ENCODE results near the gene TBC1D32. TPM values are rescaled to one million over a fixed set of nuclear protein-coding genes. Genes with fewer than 3 reads are reported as not detected.
"Not testable (repeated sequence)": the region's sequence is repeated elsewhere in the genome, so short reads cannot be mapped to it uniquely, and the experiment has no call there.

The TBC1D32 gene
- total RNA-seq, 1 experiment from 2014 or later: 9.0 TPM

- H3T11ph ChIP-seq (ENCODE audit: low read length); H3K27me3 Mint-ChIP-seq (ENCODE audit: low read depth); H4K91ac ChIP-seq (ENCODE audit: insufficient read length, low read depth, low read length); H3K9me3 ChIP-seq (ENCODE audit: control insufficient read depth, low read depth, low read length); H3K9me3 Mint-ChIP-seq; DNase-seq; H4K20me1 ChIP-seq (ENCODE audit: control insufficient read depth, insufficient read depth, insufficient read length); H3K4me1 ChIP-seq (ENCODE audit: insufficient read depth, low read length); H3K23ac ChIP-seq (ENCODE audit: insufficient read length, low read depth, low read length); H3K36me3 Mint-ChIP-seq (ENCODE audit: insufficient read depth in 1 of 3, low read depth in 3 of 3); H4K5ac ChIP-seq (ENCODE audit: insufficient read length, low read depth, low read length); H2BK120ac ChIP-seq (ENCODE audit: low read depth, low read length, poor library complexity, severe bottlenecking); H3K79me2 ChIP-seq (ENCODE audit: insufficient read depth, low read length); H3K14ac ChIP-seq (ENCODE audit: insufficient read depth, low read length); H3K27ac ChIP-seq (ENCODE audit: insufficient read length, low read depth, low read length); H3K56ac ChIP-seq (ENCODE audit: insufficient read length, low read depth, low read length); H2AFZ ChIP-seq (ENCODE audit: low read length); H3K9ac ChIP-seq (ENCODE audit: extremely low read depth, insufficient read length, low read length); H2BK15ac ChIP-seq (ENCODE audit: low read depth, low read length); H3K4me3 Mint-ChIP-seq; H3K18ac ChIP-seq (ENCODE audit: insufficient read length, low read depth, low read length); H3K27me3 ChIP-seq (ENCODE audit: insufficient read depth, low read length); H3K79me1 ChIP-seq (ENCODE audit: insufficient read depth, low read depth, low read length, poor library complexity, severe bottlenecking); H2BK5ac ChIP-seq (ENCODE audit: insufficient read length, low read length); H2BK20ac ChIP-seq (ENCODE audit: low read depth, low read length, poor library complexity, severe bottlenecking); H2AK5ac ChIP-seq (ENCODE audit: insufficient read length, low read length); H2BK12ac ChIP-seq (ENCODE audit: insufficient read length, low read depth, low read length); H3K23me2 ChIP-seq (ENCODE audit: insufficient read length, low read depth, low read length, poor library complexity, severe bottlenecking); H3K4ac ChIP-seq (ENCODE audit: low read depth, low read length); H4K8ac ChIP-seq (replicated peaks; ENCODE audit: insufficient read length, low read depth, low read length); H3K4me2 ChIP-seq (ENCODE audit: insufficient read depth, insufficient read length, low read length): not testable (repeated sequence)
- no CpG with 5 or more reads among the region's 6 CpGs for WGBS (ENCODE audit: extremely low coverage, insufficient read length, low lambda C conversion rate)
- Mint-ChIP-seq H3K4me1 (peaks cover 5 to 11% of the 10 kb centered on the region in 2 experiments), H3K27ac (peak overlapping the region in 1 of 3 experiments; percentile 4; a peak in 1 of 7 replicates)
These were observed 291.1 kb downstream of the TBC1D32 start for GRCh38 chr6:121043211-121043610.
